Measurements from ENCODE around the gene SH3BGRL3.
"Not testable (repeated sequence)": the region's sequence is repeated elsewhere in the genome, so short reads cannot be mapped to it uniquely, and the experiment has no call there.

The SH3BGRL3 gene
- 125 to 350 reads per million in 2 experiments for total RNA-seq

- DNase-seq (ENCODE audit: low read depth) = peak; percentile 82
Measured at GRCh38 chr1:26279456-26280332, at the start of gene SH3BGRL3. Gene SH3BGRL3, plus strand, starts transcription at chr1:26280086. Its CDS starts 70 bp downstream, at chr1:26280156.

GRCh38 chr1:26230682-26231081, 49.2 kb upstream of the SH3BGRL3 start:
- not testable (repeated sequence) for DNase-seq (ENCODE audit: low read depth)

GRCh38 chr1:26233903-26234643, 45.8 kb upstream of the SH3BGRL3 start, which contains the start of gene CEP85:
Gene CEP85, plus strand, starts transcription at chr1:26234200. Its CDS starts 5,584 bp downstream, at chr1:26239784.
- DNase-seq (ENCODE audit: low read depth) = peak; percentile 98

GRCh38 chr1:26234644-26235370, 45.1 kb upstream of the SH3BGRL3 start:
- no peak for DNase-seq (ENCODE audit: low read depth)

GRCh38 chr1:26237230-26237966, 42.5 kb upstream of the SH3BGRL3 start:
- DNase-seq (ENCODE audit: low read depth) = no peak

- DNase-seq (ENCODE audit: low read depth) = no peak
Measured at GRCh38 chr1:26239936-26240335, 40.0 kb upstream of the SH3BGRL3 start.

GRCh38 chr1:26252718-26253117, 27.2 kb upstream of the SH3BGRL3 start:
- DNase-seq (ENCODE audit: low read depth) = no peak

GRCh38 chr1:26254404-26254803, 25.5 kb upstream of the SH3BGRL3 start:
- no peak for DNase-seq (ENCODE audit: low read depth)

GRCh38 chr1:26257222-26257621, 22.7 kb upstream of the SH3BGRL3 start:
- no peak for DNase-seq (ENCODE audit: low read depth)

GRCh38 chr1:26259005-26259404, 20.9 kb upstream of the SH3BGRL3 start:
- no peak for DNase-seq (ENCODE audit: low read depth)

- DNase-seq (ENCODE audit: low read depth) = no peak
Measured at GRCh38 chr1:26259578-26259977, 20.3 kb upstream of the SH3BGRL3 start.

- no peak for DNase-seq (ENCODE audit: low read depth)
Measured at GRCh38 chr1:26263212-26263611, 16.7 kb upstream of the SH3BGRL3 start.

GRCh38 chr1:26265405-26265804, 14.5 kb upstream of the SH3BGRL3 start:
- no peak for DNase-seq (ENCODE audit: low read depth)

- DNase-seq (ENCODE audit: low read depth) = no peak
Measured at GRCh38 chr1:26268290-26269197, 11.3 kb upstream of the SH3BGRL3 start.

GRCh38 chr1:26269198-26269550, 10.7 kb upstream of the SH3BGRL3 start:
- no peak for DNase-seq (ENCODE audit: low read depth)

GRCh38 chr1:26274801-26275425, 5.0 kb upstream of the SH3BGRL3 start:
- DNase-seq (ENCODE audit: low read depth) = no peak

GRCh38 chr1:26275580-26276431, 4.1 kb upstream of the SH3BGRL3 start:
- DNase-seq (ENCODE audit: low read depth) = peak; percentile 68

GRCh38 chr1:26276432-26276838, 3.5 kb upstream of the SH3BGRL3 start:
- DNase-seq (ENCODE audit: low read depth) = no peak

- no peak for DNase-seq (ENCODE audit: low read depth)
Measured at GRCh38 chr1:26277261-26277661, 2.6 kb upstream of the SH3BGRL3 start.

All from T follicular helper cell (primary cell).